CD4-positive, alpha-beta T cell treated with Interleukin-15 for 4 hours (primary cell): ENCODE results near the gene FRMD6.
"Not testable (repeated sequence)": the region's sequence is repeated elsewhere in the genome, so short reads cannot be mapped to it uniquely, and the experiment has no call there.

Experiments used
- DNase-seq: peaks from one replicate; pipeline ENCODE4 v3.0.0-alpha.2; 2020; ENCODE audit warnings: low spot score

FRMD6 gene

DNA sequence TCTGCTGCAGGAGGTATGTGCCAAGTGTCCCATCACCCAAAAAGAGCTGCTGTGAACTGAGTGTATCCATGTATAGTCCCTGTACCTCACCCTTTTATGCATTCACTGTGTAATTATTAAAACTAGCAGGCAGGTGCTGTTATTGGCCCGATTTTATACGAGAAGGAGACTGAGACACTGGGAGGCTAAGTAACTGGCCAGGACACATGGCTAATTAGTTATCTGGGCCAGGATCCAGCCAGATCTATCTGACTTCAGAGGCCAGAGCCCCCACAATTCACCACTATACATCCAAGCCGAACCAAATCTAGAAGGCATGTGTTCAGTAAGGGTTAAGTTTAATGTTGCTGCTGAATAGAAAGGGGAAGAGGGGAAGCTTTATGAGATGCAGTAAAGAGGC is 73.4 kb downstream of the FRMD6 start:
- no peak for DNase-seq

DNA sequence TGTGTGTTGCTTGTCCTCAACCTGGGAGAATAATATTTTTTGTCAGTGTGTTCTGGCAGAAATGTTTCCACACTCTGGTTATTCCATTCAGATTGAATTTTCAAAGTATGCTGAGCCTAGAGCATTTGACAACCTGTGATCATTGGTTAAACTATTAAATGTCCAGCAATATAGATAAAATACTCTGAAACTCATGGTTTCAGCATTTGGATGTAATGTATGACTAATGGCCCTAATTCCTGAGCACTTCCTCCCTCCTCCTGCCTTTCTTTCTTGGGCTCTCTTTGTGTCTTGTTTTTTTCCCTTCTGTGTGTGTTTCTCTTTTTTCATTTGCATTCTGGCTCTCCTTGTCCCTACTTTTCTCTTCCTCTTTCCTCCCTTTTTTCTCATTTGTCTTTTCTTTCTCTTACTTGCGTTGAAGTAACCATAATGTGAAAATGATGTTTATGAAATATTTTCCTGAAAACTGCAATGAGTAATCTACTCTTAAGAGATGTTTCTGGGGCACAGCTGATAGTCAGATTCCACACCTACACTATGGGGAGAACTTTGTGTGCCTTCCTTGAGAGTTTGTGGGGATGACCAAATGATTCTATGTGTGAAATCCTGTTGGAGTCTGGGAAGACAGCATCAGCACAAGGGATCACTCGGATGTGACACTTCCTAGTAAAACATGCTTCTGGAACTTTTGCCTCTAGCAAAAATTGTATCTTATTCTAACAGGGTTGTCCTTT is 74.6 kb downstream of the FRMD6 start:
- DNase-seq: no peak

DNA sequence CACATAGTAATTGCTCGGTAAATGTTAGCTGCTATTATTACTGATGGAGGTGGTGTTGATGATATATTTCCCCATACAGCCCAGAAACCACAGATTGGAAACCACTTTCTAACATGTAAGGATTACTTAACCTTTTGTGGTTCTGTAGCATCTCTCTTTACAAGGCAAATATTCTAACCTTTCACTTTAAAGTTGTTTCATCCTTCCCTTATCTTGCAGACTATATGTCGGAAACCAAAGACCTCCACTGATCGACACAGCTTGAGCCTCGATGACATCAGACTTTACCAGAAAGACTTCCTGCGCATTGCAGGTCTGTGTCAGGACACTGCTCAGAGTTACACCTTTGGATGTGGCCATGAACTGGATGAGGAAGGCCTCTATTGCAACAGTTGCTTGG is 75.8 kb downstream of the FRMD6 start:
- no peak for DNase-seq

DNA sequence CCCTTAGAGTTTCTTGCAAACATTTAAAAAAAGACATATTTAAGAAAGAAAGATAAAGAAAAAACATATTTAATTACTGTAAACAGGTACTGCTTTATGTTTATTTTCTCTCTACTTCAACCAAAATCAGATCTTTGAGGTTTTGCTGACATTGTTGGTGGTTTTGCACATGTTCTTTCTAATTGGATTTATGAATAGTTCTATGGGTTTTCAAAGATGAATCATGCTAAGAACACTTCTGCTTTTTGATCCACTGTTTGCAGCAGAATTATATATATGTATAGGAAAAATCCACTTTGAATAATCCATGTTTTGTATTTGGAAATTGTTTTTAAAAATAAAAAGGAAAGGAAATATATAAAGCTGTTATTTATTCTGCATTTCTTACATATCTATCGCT is 78.4 kb downstream of the FRMD6 start:
- DNase-seq: no peak

DNA sequence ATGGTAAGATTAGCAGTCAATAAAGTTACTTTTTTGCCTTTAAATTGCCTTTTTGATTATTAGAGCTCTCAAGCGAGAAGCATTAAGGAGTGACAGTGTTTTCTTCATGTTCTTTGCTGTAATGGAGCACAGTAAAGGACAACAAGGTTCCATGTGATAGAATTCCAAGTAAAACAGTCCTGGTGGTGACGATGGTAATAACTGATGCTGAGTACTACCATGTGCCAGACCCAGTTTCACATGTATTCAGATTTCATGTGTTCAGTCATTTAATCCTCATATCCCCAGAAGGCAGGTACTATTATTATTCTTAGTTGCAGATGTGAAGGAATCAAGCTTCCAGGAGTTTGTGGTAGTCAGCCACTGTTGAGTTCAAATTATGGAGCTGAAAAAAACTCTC is 79.0 kb downstream of the FRMD6 start:
- no peak for DNase-seq

- DNase-seq: no peak
These were observed 80.9 kb downstream of the FRMD6 start for GRCh38 chr14:51732494-51733112.

DNA sequence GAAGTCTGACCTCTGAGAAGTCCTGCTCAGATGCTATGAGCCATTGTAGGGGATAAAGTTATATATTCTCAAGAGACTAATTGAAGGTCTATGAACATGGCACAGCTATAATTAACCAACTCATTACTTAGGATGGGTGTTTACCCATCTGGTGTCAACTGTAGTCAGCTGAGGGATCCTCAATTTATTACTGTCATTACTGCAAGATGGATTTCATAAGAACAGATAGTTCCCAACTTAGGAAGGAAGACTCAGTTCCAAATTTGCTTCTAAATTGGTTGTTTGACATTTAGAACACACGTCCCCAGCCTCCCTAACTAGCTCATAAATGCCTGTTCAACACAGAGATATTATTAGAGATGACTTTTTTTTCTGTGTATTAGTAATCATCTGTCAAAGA is 81.4 kb downstream of the FRMD6 start:
- DNase-seq: no peak

DNA sequence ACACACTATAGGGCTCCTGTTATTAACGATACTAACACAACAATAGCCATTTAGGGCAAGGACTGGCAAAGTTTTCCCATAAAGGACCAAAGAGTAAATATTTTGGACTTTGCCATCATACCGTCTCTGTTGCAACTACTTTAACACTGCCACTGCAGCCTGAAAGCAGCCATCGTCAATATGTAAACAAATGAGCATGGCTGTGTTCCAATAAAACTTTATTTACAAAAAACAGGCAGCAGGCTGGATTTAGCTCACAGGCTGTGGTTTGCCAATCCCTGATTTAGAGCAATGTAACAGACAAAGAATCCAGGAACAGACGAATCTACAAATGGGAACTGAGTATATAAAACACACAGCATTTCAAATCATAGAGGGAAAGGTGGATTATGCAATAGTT is 84.1 kb downstream of the FRMD6 start:
- DNase-seq: no peak

DNA sequence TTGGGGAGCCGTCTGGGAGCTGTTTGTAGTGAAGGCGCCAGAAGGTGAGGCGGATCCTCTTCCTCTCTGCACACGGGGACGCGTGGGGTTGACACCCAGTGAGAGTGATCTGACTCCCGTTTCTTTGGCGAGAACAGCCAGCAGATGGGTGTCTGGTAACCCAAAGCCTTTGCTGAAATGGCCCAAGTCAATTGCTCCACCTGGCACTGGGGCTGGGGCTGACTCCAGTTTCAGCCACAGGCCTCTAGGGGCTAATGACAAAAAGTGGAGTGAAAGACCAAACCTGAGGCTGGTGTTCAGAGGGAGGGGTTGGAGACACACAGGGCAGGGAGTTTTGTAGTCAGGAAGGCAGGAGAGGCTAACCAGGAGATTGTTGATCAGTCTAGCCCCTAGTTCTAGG is 87.0 kb downstream of the FRMD6 start:
- DNase-seq: no peak

- DNase-seq: no peak
These were observed 91.9 kb downstream of the FRMD6 start for GRCh38 chr14:51743588-51744000.

GRCh38 chr14:51744372-51745130 is 92.8 kb downstream of the FRMD6 start:
- no peak for DNase-seq

- DNase-seq: not testable (repeated sequence)
These were observed 95.1 kb downstream of the FRMD6 start for GRCh38 chr14:51746823-51747222.

DNA sequence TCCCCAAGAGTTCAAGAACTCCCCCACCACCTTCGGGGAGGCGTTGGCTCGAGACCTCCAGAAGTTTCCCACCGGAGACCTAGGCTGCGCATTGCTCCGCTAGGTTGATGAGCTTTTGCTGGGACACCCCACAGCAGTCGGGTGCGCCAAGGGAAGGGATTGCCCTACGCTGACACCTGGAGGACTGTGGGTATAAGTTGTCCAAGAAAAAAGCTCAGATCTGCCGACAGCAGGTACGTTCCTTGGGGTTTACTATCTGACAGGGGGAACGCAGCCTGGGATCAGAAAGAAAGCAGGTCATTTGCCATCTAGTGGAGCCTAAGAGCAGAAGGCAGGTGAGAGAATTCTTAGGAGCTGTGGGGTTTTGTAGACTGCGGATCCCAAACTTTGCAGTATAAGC is 98.8 kb downstream of the FRMD6 start:
- DNase-seq: no peak

- DNase-seq: not testable (repeated sequence)
These were observed 100.1 kb downstream of the FRMD6 start for GRCh38 chr14:51751611-51752345.

DNA sequence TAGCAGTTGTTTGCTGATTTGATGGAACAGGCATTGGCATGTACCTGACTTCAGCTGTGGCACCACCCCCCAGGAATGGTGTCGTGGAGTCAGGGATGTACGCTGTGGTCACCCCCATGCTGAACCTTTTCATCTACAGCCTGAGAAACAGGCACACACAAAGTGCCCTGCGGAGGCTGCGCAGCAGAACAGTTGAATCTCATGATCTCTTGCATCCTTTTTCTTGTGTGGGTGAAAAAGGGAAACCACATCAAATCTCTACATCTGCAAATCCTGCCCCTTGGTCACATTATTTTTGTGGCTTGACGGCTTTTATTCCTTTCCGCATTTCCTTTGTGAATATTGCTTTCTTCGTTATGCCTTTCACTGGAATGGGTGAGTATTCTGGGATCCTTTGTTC is 106.0 kb downstream of the FRMD6 start:
- DNase-seq: not testable (repeated sequence)

DNA sequence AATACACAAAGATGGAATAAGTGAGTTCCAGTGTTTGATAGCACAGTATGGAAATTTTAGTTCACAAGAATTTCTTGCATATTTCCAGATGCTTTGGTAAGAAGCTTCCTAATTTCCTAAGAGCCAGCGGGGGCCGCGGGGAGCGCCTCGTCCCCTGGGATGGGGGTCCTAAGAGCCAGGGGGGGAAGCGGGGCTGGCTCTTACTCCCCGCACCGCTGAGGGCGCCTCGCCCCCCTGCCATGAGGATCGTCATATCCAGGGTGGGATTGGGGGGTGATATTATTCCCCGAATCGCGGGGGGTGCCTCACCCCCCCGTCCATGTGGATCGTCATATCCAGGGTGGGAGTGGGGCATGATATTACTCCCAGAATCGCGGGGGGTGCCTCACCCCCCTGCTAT is 108.2 kb downstream of the FRMD6 start:
- no peak for DNase-seq

GRCh38 chr14:51765726-51766125 is 114.0 kb downstream of the FRMD6 start:
- not testable (repeated sequence) for DNase-seq

DNA sequence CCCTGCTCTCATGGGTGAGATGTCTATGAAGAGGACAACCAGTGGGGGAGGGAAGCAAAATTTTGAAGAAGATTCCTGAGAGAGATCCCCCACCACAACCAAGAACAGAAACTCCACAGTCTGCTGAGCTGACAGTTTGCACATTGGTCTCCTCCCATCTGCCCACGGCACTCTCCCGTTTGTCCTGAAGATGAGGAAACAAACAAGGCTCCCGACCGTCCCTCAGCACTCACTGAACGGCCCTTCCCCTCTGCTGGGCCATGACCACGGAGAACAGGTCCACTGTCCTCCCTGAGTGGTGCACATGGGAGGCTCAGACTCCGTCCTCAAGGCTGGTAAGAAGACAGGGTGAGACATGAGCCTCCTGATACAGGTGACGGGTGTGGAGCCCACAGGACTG is 114.9 kb downstream of the FRMD6 start:
- not testable (repeated sequence) for DNase-seq

DNA sequence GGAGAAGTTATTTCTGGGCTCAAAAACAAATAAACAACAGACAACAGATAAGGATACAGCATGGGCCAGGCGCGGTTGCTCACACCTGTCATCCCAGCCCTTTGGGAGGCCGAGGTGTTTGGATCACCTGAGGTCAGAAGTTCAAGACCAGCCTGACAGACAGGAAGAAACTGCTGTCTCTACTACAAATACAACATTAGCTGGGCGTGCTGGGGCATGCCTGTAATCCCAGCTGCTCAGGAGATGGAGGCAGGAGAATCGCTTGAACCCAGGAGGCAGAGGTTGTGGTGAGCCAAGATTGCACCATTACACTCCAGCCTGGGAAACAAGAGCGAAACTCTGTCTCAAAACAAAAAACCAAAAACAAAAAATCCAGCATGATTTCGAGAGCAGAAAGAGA is 117.6 kb downstream of the FRMD6 start:
- not testable (repeated sequence) for DNase-seq

DNA sequence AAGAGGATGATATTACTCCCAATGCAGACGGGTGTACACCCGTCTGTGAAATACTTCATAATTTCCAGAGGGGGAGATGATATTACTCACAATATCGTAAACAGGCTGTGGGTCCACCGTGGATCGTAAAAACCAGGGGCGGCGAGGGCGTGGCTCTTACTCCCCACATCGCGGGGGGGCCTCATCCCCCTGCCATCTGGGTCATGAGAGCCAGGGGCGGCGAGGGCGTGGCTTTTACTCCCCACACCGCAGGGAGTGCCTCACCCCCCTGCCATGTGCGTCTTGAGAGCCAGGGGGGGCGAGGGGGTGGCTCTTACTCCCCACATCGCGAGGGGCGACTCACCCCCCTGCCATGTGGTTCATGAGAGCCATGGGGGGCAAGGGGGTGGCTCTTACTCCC is 122.5 kb downstream of the FRMD6 start:
- no peak for DNase-seq

- peak; percentile 13 for DNase-seq
These were observed 124.6 kb downstream of the FRMD6 start for GRCh38 chr14:51776102-51776894.
